ENCODE measurements around the gene GRIA3. TPM values are rescaled to one million over a fixed set of nuclear protein-coding genes. Genes with fewer than 3 reads are reported as not detected.

GRIA3 gene
- total RNA-seq, 4 donors from 2014 or later, result 7.4 to 13.8 (median 12.4) TPM; not detected in 1

DNA sequence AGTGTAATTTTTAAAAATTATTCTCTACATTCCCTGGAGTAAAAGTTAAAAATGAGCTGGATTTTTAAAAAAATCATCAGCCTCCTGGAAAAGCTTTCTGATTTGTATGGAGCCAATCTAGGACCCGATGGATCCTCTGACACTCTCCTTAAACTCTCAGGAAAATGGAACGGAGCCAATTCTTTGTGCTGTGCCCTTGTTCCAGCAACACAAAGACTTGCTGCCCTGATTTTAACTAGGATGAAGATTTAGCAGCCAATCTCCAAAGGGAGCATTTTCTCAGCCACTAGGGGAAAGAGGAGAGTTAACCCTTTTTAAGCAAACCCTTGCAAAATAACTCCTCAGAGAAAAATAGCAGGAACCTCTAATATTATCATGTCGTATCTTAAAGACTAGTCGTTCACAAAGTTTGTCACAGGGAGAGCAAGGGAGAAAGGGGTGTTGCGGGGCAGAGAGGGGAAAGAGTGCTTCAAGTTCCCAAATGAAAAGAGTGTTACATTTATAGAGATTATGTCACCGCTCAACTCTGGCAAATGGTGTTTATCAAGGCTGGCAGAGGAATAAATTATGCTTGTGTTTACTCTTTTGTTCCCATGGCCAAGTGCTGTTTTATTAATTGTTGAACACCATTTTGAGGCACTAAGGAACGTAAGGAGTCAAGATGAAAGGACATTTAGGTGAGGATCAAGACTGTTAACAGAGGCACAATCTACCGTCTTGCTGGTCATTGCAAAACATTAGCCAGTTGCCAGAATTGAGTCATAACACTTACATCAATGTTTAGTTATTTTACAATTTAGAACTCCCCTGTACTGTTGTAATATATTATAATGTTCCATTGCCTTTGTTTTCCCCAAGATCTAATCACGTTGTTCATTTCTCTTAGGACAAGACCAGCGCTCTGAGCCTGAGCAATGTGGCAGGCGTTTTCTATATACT is 298.1 kb downstream of the GRIA3 start:
- Histone ChIP-seq H3K27me3 (no peaks in the 10 kb centered on the region), H3K36me3 (no peaks in the 10 kb centered on the region), H3K4me3 (no peak overlapping the region), H3K4me1 (no peaks in the 10 kb centered on the region), H3K9me3 (no peaks in the 10 kb centered on the region), H3K27ac (peak overlapping the region; percentile 70 to 74)
- peak in 1 of 2 donors; percentile 26 for DNase-seq
- intact Hi-C loops (cut with DNase I; ENCODE audit: low total_unique reads), result no loop called here
- TF ChIP-seq, protein P1, sequence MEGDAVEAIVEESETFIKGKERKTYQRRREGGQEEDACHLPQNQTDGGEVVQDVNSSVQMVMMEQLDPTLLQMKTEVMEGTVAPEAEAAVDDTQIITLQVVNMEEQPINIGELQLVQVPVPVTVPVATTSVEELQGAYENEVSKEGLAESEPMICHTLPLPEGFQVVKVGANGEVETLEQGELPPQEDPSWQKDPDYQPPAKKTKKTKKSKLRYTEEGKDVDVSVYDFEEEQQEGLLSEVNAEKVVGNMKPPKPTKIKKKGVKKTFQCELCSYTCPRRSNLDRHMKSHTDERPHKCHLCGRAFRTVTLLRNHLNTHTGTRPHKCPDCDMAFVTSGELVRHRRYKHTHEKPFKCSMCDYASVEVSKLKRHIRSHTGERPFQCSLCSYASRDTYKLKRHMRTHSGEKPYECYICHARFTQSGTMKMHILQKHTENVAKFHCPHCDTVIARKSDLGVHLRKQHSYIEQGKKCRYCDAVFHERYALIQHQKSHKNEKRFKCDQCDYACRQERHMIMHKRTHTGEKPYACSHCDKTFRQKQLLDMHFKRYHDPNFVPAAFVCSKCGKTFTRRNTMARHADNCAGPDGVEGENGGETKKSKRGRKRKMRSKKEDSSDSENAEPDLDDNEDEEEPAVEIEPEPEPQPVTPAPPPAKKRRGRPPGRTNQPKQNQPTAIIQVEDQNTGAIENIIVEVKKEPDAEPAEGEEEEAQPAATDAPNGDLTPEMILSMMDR (IDR thresholded peaks at IDR 0.05), result peak in 1 of 4 experiments; percentile 35
- TF ChIP-seq POLR2A (IDR thresholded peaks at IDR 0.05), result no peak

- Histone ChIP-seq H3K4me3 (no peak overlapping the region), H3K27ac (peak overlapping the region in 1 of 2 donors; percentile 39), H3K4me1 (no peaks in the 10 kb centered on the region), H3K36me3 (no peaks in the 10 kb centered on the region), H3K27me3 (no peaks in the 10 kb centered on the region), H3K9me3 (no peaks in the 10 kb centered on the region)
- DNase-seq, result peak in 1 of 2 donors; percentile 18
- TF ChIP-seq, protein P1 (IDR thresholded peaks at IDR 0.05), result no peak
- no peak for TF ChIP-seq POLR2A (IDR thresholded peaks at IDR 0.05)
- intact Hi-C loops (cut with DNase I; ENCODE audit: low total_unique reads), result no loop called here
Measured at GRCh38 chrX:123486297-123486696, 302.2 kb downstream of the GRIA3 start.

DNA sequence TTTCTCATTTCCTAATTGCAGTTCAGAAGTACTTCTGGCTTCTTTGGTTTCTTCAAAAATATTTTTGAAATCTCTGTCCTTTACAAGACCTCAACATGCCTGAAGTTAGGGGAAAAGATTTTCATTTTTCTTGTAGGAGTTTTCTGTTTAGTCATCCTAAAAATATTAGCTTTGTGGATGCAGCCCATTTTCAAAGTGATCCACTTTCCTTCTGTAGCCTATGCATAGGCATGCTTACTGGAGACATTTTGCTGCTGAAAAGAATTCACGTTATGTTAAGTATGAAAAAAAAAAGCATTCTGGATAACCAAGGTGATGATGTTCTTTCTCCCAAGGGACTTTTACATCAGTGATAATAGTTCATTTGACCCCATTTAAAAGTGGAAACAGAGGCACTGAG is 303.2 kb downstream of the GRIA3 start:
- no peaks in the 10 kb centered on the region for H3K9me3 ChIP-seq
- no peaks in the 10 kb centered on the region for H3K36me3 ChIP-seq
- H3K27ac ChIP-seq, result no peak overlapping the region
- intact Hi-C loops (cut with DNase I; ENCODE audit: low total_unique reads), result no loop called here
- no peaks in the 10 kb centered on the region for H3K4me1 ChIP-seq
- H3K4me3 ChIP-seq, result no peak overlapping the region
- DNase-seq, result no peak
- no peaks in the 10 kb centered on the region for H3K27me3 ChIP-seq
- no peak for TF ChIP-seq POLR2A (IDR thresholded peaks at IDR 0.05)
- TF ChIP-seq, protein P1 (IDR thresholded peaks at IDR 0.05), result no peak

DNA sequence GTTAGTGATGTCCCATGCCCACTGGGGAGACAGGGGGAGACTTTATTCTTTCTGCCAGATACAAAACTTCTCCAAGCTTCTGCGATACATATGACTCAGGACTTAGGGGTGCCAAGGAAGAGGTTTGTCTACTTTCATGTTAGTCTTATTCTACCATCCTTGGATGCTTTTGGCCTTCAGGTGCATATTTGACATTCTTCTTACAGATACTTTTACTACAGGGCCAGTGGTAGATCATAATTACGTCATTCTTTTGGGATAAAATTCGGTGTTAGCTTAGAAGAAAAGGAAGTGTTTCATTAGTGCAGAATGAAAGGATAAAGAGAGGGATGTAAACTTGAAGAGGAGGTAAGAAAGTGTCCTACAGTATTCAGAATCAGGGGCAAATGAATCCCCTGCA is 303.6 kb downstream of the GRIA3 start:
- Histone ChIP-seq H3K4me3 (no peak overlapping the region), H3K9me3 (no peaks in the 10 kb centered on the region), H3K4me1 (no peaks in the 10 kb centered on the region), H3K36me3 (no peaks in the 10 kb centered on the region), H3K27ac (no peak overlapping the region), H3K27me3 (no peaks in the 10 kb centered on the region)
- DNase-seq, result no peak
- intact Hi-C loops (cut with DNase I; ENCODE audit: low total_unique reads), result no loop called here
- TF ChIP-seq, protein P1 (IDR thresholded peaks at IDR 0.05), result no peak
- no peak for TF ChIP-seq POLR2A (IDR thresholded peaks at IDR 0.05)

DNA sequence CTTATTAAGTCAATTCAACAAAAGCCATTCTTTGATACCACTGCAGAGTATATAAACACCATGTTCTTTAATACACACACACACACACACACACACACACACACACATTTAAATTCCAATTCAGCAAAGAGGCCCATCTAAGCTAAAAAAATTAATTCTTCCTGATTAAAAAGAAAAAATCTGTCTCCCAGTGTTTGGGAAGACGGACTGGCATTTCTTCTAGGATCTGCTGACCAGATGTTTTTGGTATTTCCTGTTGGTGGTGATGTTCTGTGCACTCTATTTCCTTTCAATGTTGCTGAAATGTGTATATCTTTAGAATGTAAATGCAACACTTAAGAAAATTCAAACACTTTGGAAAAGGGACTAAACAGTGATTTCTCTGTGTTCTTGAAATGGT is 304.9 kb downstream of the GRIA3 start:
- H3K4me1 ChIP-seq, result no peaks in the 10 kb centered on the region
- TF ChIP-seq, protein P1 (IDR thresholded peaks at IDR 0.05), result no peak
- TF ChIP-seq POLR2A (IDR thresholded peaks at IDR 0.05), result no peak
- H3K27ac ChIP-seq, result no peak overlapping the region
- intact Hi-C loops (cut with DNase I; ENCODE audit: low total_unique reads), result no loop called here
- no peak for DNase-seq
- H3K27me3 ChIP-seq, result no peaks in the 10 kb centered on the region
- no peaks in the 10 kb centered on the region for H3K9me3 ChIP-seq
- H3K36me3 ChIP-seq, result no peaks in the 10 kb centered on the region
- no peak overlapping the region for H3K4me3 ChIP-seq

Measured in uterus (tissue), 4 donors.